Kidney glomerular epithelial cell (primary cell): ENCODE measurements around the gene FAAP100.
A peak's percentile ranks its signal among the peaks of the same experiment; 100 is the strongest.

Source experiments
- DNase-seq: peaks from one replicate; lab custom pipeline; 2025; lab: John Stamatoyannopoulos, UW

The FAAP100 gene

DNA sequence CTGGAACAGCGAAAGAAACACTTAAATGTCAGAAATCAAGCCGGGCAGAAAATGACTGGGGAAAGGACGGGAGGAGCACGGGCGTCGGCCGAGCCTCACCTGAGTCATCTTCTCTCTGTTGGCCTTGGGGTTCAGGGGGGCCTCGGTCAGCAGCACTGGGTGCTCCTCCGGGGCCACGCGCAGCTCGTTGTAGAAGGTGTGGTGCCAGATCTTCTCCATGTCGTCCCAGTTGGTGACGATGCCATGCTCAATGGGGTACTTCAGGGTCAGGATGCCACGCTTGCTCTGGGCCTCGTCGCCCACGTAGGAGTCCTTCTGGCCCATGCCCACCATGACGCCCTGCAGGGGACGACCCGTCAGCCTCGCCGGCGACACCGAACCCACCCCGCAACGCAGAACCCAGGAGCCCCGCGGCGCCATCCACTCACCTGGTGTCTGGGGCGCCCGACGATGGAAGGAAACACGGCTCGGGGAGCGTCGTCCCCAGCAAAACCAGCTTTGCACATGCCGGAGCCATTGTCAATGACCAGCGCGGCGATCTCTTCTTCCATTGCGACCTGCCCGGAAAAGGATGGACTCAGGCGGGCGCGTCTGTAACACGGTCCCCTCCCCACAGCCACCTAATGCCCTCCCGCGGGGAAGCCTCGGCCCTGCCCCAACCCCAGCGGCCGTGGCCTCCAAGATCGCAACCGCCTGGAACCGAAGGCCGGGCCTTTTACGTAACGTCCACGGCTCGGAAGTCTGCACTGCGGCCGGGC lies 40.2 kb downstream of the FAAP100 start:
- no peak for DNase-seq

DNA sequence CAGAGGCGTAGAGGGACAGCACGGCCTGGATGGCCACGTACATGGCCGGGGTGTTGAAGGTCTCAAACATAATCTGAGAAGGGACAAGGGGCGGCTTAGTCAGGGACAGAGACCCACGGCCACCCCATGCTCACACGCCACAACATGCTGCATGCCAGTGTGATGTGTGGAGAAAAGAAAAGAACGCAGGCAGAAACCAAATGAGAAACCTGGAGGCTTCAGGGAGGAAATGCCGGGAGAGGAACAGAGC lies 40.7 kb downstream of the FAAP100 start:
- DNase-seq = no peak

DNA sequence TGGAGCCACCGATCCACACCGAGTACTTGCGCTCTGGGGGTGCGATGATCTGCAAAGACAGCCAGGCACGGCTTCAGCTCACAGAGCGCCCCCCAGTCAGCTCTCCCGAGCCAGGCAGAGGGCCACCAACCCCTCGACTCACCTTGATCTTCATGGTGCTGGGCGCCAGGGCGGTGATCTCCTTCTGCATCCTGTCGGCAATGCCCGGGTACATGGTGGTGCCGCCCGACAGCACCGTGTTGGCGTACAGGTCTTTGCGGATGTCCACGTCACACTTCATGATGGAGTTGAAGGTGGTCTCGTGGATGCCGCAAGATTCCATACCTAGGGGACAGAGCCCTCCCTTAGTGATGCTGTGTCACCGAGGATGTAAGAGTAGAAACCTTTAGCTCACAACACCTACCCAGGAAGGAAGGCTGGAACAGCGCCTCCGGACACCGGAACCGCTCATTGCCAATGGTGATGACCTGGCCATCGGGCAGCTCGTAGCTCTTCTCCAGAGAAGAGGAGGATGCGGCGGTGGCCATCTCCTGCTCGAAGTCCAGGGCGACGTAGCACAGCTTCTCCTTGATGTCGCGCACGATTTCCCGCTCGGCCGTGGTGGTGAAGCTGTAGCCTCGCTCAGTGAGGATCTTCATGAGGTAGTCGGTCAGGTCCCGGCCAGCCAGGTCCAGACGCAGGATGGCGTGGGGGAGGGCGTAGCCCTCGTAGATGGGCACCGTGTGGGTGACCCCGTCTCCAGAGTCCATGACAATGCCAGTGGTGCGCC lies 41.2 kb downstream of the FAAP100 start:
- no peak for DNase-seq

DNA sequence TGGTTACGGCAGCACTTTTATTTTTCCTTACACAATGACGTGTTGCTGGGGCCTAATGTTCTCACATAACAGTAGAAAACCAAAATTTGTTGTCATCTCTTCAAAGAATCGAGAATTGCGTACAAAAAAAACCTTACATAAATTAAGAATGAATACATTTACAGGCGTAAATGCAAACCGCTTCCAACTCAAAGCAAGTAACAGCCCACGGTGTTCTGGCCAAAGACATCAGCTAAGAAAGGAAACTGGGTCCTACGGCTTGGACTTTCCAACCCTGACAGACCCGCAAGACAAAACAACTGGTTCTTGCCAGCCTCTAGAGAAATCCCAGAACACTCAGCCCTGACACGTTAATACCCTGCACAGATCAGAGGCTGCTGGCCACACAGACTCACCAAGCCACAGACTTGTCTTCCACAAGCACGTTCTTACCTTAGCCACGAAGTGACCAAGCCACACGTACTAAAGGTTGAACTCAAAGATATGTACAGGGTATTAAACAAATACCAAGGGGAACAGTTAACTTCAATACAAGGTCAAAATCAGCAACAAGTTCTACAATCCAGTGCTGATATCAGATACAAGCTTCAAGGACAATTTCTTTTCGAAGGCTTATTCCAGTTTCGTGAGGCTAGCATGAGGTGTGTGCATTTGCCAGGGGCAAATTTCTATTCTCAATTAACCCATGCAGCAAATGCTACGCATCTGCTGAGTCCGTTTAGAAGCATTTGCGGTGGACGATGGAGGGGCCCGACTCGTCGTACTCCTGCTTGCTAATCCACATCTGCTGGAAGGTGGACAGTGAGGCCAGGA lies 42.0 kb downstream of the FAAP100 start:
- no peak for DNase-seq

DNA sequence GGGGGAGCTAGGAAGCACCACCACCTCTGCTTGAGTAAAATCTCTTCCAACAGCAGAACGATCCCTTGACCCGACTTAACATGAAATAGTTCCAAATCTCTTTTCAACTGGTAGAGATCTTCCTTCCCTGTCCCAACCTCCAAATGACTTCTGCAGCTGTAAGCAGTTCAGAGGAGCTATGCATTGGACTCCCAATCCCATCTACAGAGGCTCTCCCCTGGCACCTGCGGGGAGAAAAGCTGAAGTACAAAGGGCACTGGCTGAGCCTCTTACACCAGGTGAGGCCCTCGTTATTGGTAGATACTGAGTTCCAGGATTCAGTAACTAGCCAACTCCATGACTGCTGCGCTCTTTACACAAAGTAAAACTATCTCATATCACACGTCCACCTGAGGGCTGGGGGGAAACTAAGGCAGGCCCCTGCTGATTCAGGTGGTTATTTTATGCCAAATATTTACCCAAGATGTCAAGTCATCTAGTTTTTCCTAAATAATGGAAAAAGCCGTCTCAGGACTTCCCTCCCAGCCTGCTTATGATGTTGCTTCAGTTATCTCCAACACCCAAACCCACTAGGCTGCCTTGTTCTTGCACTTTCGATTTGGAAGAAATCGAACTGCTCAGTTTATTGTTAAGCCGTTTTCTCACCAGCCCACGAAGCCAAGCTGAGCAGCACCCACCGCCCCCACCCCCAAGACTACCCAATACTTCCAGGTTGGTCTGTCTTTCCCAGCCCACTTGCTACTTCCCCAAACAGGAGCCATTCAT lies 42.8 kb downstream of the FAAP100 start:
- DNase-seq = no peak

DNA sequence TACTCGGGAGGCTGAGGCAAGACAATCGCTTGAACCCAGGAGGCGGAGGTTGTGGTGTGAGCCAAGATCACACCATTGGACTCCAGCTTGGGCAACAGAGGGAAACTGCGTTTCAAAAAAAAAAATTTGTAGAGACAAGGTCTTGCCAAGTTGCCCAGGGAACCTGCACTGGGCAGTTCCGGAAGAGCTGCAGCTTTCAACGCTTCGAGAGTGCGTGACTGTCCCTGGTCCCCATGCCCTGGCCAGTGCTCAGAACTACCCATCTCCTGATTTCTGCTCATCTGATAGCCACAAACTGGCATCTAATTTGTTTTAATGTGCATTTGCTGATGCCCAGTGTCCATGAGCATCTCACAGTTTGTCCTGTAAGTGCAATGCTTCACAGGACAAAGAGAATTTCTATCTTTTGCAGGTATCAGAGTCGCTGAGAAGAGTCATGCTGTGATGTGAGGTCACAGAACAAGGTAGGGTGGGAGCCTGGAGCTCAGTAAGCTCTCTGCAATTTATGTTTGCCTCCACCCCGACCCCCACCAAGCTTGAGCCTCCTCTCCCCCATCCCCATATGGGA lies 43.4 kb downstream of the FAAP100 start:
- DNase-seq = peak; percentile 52

DNA sequence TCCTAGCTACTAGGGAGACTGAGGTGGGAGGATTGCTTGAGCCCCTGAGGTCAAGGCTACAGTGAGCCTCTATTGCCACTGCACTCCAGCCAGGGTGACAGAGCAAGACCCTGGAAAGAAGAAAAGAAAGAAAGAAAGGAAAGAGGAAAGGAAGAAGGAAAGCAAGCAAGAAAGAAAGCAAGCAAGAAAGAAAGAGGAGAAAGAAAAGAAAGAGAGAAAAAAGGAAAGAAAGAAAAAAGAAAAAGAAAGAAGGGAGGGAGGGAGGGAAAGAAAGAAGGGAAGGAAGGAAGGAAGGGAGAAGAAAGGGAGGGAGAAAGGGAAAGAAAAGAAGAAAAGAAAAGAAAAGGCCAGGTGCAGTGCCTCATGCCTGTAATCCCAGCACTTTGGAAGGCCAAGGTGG lies 48.5 kb downstream of the FAAP100 start:
- no peak for DNase-seq

DNA sequence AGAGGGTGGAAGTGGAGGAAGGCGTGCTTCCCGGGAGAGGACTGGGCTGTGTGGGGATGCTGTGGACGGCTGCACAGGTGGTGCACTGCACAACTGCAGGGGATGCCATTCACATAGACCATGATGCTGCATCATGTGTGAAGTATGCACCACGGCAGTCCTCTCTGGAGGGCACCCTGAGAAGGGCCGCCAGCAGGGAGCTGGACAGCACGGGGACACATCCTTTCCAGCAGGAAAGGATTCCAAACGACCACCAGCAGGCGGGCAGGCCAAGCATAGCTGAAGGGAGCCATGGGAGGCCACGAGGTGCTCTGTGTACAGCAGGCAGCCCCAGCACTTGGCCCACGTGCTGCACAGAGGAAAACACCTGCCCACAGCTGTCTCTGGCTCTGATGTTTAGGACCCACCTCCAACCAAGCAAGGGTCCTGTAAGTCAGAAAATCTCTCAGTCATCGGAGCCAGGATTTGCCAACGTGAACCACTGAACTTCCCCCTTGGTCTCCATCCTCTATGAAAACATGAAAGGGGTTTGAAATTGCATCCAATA lies 49.6 kb downstream of the FAAP100 start:
- DNase-seq = no peak

DNA sequence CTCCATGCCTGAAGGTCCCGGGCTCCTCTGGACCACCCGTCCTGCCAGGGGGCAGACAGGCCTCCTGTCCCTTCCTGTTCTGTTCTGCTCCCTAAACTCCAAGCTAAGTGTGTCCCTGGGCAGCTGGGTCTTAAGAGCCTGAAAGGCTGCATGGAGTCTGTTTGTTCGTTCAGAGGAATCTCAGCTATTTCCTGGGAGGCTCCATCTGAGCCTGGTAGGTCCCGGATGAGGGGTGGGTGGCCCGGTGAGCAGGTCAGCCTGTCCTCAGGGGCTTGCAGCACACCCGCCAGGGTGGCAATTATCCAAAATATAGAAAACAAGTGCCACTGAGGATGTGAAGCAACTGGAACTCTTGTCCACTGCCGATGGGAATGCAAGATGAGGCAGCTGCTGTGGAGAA lies 52.1 kb downstream of the FAAP100 start:
- no peak for DNase-seq

DNA sequence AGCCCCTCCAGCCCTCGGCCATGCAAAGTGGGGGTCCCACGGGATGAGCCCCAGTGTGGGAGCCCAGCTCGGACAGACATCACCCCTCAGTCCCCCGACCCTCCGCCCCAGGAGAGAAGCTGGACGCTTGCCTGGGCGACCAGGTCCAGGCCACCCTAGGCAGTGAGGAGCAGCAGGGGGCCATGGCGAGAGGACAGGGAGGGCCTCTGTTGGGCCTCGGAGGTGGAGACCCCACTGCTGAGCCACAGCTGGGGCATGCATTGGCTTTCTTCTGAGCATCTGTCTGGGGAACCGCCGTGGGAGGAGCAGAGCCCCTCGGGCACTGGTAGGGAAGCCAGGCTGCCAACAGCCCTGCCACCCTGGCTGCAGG lies 52.6 kb downstream of the FAAP100 start:
- no peak for DNase-seq

DNA sequence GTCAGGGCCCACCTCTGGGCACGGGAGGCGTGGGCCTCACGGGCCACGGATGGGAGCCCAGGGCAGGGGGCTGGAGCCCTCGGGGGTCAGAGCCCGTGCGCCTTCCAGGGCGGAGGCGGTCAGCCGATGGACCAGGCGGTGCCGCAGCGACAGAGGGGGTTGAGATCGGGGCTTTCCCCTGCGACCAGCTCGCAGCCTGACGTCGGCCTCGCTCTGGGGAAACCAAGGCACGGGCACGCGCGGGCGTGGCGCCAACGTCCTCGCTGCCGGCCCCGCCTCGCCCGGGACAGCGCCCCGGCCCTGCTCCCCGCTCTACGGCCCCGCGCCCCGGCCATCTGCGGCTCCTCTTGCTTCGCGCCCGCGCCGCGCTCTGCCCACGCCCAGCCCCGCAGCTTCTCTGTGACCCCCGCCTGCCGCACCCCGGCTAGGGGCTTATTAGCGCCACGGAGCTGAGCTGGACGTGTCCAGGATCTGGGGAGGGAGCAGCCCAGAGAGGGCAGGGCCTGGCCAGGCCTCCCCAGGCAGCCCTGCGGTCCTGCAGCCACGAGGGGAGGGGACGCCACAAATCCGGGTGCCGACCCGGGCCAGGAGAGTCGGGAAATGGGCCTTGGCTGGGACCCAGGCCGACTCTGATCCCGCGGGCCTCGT lies 53.1 kb downstream of the FAAP100 start:
- no peak for DNase-seq

DNA sequence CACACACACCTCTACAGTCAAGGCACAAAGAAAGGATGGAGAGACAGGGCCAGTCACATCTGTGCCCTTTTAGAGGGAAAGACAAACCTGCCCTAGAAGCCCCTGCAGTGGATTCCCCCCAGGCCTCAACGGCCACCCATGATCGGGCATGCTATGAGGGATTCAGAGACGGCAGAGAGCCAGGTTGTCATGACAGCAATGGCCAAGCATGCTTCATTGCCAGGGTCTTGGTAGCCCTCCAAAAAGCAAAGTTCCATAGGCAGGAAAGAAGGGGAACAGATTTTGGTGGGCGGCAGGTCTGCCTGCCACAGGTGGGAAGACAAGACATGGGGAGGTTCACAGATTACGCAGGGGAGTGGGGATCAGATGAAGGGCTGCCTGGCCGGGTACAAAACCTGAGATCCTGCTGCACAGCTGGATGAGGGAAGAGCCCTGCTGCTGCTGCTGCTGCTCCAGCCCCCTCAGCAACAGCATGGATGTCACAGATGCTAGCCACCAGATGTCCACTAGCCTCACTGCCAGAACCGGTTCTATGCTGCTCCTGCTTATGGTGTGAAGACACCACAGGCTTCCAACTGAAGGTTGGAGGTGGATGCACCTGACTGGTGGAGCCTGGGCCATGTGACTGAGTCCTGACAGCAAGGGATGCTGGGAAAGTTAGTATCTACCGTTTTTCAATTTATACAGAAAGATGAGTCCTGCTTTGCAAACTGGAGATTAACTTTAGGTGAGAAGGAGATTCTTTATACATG lies 57.4 kb downstream of the FAAP100 start:
- no peak for DNase-seq

DNA sequence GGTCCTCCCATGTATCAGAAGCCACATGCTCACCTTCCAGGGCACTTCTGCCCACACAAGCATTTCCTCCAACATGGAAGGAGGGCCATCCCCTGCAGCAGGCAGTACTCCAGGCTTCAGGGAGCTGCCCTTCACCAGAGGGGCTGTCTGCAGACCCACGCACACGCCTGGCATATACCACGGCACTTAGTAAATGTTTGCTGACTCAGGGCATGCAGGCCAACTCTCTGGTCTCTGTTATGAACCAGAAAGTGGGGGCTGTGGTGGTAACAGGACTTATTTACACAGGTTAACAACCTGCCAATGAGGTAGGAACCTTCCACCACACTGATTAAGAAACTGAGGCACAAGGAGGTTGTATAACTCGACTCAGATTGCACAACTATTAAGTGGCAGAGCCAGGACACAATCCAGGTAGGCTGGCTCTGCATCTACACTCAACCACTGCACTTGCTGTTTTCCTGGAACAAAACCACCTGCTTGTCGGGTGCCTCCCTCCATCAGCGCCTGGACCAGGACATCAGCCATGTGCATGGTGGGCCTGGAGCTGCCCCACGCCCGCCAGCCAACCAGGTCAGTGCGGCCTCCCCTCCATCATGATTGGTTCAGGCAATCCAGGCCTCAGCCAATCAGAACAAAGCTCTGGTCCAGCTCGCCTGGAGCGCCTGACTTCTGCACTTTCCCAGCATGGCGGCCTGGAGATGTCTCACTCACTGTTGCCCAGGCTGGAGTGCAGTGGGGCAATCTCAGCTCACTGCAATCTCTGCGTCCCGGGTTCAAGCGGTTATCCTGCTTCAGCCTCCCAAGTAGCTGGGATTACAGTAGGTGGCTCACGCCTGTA lies 58.7 kb downstream of the FAAP100 start:
- no peak for DNase-seq

DNA sequence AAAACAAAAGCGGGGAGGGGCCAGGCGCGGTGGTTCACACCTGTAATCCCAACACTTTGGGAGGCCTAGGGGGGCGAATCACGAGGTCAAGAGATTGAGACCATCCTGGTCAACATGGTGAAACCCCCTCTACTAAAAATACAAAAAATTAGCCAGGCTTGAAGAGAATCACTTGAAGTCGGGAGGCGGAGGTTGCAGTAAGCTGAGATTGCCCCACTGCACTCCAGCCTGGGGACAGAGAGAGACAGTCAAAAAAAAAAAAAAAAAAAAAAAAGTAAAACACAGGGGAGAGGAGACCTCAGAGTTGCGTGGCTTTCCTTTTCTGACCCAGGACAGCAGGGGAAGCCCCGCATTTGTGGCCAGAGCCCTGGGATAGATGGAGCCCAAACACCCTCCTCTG lies 59.4 kb downstream of the FAAP100 start:
- no peak for DNase-seq

DNA sequence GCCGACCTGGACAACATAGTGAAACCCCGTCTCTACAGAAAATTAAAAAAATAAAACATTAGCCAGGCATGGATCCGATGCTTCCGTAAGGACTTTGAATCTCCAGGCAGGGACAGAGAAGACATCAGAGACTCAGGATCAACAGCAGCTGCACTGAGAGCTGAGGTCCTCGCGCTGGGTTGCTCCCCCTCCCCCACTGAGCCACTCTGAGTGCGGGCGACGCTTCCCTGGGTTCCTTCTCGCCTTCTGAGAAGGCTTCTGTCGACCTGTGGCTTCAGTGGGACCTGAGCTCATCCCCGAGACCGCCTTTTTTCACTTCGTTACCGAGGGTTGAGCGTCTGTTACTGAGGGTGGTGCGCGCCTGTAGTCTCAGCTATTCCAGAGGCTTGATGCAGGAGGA lies 60.0 kb downstream of the FAAP100 start:
- DNase-seq = no peak

DNA sequence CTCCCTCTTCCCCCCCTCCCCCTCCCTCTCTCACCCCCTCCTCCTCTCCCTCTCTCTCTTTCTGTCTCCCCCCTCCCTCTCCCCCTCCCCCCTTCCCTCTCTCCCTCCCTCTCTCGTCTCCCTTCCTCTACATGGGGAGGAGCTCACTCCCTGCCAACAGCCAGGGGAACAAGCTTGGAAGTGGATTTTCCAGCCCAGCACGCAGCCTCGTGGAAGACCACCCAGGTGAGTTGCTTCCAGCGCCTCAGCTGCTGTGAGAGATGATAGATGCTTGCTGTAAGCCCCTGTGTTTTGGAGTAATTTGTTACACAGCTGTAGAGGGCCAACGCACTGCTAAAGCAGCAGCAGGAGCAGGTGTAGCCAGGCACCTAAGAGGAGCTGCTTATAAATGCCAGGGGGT lies 60.4 kb downstream of the FAAP100 start:
- no peak for DNase-seq

DNA sequence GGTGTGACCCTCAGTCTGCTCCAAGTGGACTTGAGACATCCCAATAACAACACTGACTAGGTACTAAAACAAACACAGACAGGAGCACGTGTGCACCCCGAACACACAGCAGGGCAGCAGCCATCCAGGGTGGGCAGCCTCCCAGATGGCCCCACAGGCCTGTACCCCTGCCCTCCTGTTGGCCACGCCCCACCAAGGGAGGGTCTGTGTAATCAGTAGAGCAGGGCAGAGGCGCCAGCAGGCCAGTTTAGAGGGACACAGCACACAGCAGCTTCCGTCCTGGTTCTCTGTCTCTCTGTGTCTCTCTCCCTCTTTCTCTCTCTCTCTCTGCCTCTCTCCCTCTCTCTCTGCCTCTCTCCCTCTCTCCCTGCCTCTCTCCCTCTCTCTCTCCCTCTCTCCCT lies 61.0 kb downstream of the FAAP100 start:
- DNase-seq = no peak

DNA sequence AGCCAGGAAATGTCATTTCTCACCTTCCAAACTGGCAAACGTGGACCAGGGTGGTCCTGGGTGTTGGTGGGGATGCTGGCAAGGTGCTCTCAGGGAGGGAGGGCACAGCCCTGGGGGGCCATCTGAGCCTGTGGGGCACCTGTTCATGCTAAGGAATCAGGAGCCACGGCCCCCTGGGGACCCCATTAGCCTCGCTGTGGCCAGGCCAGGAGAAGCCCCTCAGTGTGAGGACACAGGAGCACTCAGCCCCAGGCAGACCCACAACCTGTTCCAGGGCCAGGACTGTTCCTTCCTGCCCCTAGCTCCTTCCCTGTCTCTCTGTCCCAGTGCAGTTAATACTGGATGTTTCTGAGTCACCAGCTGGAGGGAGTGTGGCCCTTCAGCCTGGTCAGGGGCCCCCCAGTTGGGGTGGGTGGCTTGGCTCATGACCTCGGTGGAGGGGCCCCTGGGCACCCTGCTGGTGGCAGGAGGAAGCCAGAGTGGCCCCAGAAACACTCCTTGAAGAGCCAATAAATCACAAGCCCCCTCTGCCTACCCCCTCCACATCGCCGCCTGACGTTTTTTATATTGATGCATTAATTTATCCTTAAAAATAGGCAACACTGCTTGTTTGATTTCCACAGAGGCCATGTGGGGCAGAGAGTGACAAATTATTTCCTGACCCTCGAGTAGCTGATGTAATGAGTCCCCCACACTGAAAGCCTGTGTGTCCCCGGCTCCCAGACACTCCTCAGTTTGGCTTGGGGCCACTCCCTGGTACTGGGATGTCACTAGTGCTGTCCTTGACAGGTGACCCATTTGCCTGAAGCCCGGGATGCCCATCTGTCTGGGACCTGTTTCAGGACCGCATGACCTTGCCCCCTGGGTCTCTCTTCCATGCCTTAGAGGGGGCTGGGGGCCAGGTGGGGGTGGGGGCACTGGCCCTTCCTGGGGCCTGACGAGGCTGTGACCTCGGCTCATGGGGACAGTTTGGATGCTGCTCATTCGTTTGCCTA lies 61.9 kb downstream of the FAAP100 start:
- DNase-seq = no peak
